Measurements from ENCODE around the gene ACTA2.

Gene ACTA2

GRCh38 chr10:88901206-88901983 is 51.2 kb downstream of the ACTA2 start:
- Histone ChIP-seq H3K36me3 (ENCODE audit: insufficient read depth, low read length) (no peaks in the 10 kb centered on the region), H3K4me1 (ENCODE audit: insufficient read depth, low read length) (peaks cover 20% of the 10 kb centered on the region), H3K27me3 (ENCODE audit: control insufficient read depth in 1 of 2, insufficient read depth in 2 of 2, low read length in 2 of 2) (no peaks in the 10 kb centered on the region), H3K27ac (ENCODE audit: low read depth, low read length) (peak overlapping the region; percentile 14), H3K4me3 (ENCODE audit: low read depth in 1 of 2, low read length in 2 of 2) (no peak overlapping the region), H3K9me3 (ENCODE audit: low read length) (no peaks in the 10 kb centered on the region), H3K9ac (ENCODE audit: low read length) (no peak overlapping the region)

GRCh38 chr10:88899886-88900285 is 52.7 kb downstream of the ACTA2 start:
- no peaks in the 10 kb centered on the region for H3K36me3 ChIP-seq (ENCODE audit: insufficient read depth, low read length)
- H3K9me3 ChIP-seq (ENCODE audit: low read length): no peaks in the 10 kb centered on the region
- H3K27ac ChIP-seq (ENCODE audit: low read depth, low read length): no peak overlapping the region
- no peaks in the 10 kb centered on the region for H3K27me3 ChIP-seq (ENCODE audit: control insufficient read depth in 1 of 2, insufficient read depth in 2 of 2, low read length in 2 of 2)
- H3K4me1 ChIP-seq (ENCODE audit: insufficient read depth, low read length): peaks cover 23% of the 10 kb centered on the region
- no peak overlapping the region for H3K4me3 ChIP-seq (ENCODE audit: low read depth in 1 of 2, low read length in 2 of 2)
- no peak overlapping the region for H3K9ac ChIP-seq (ENCODE audit: low read length)

GRCh38 chr10:88898727-88899126 is 53.8 kb downstream of the ACTA2 start:
- peaks cover 23% of the 10 kb centered on the region for H3K4me1 ChIP-seq (ENCODE audit: insufficient read depth, low read length)
- H3K9me3 ChIP-seq (ENCODE audit: low read length): no peaks in the 10 kb centered on the region
- H3K36me3 ChIP-seq (ENCODE audit: insufficient read depth, low read length): no peaks in the 10 kb centered on the region
- H3K27ac ChIP-seq (ENCODE audit: low read depth, low read length): no peak overlapping the region
- H3K4me3 ChIP-seq (ENCODE audit: low read depth in 1 of 2, low read length in 2 of 2): no peak overlapping the region
- H3K9ac ChIP-seq (ENCODE audit: low read length): no peak overlapping the region
- H3K27me3 ChIP-seq (ENCODE audit: control insufficient read depth in 1 of 2, insufficient read depth in 2 of 2, low read length in 2 of 2): no peaks in the 10 kb centered on the region

- H3K4me1 ChIP-seq (ENCODE audit: insufficient read depth, low read length): peaks cover 23% of the 10 kb centered on the region
These were observed 55.3 kb downstream of the ACTA2 start for GRCh38 chr10:88896994-88897853.

GRCh38 chr10:88896372-88896993 is 56.1 kb downstream of the ACTA2 start:
- H3K4me1 ChIP-seq (ENCODE audit: insufficient read depth, low read length): peaks cover 23% of the 10 kb centered on the region
- H3K9me3 ChIP-seq (ENCODE audit: low read length): no peaks in the 10 kb centered on the region
- H3K36me3 ChIP-seq (ENCODE audit: insufficient read depth, low read length): no peaks in the 10 kb centered on the region
- no peak overlapping the region for H3K9ac ChIP-seq (ENCODE audit: low read length)
- no peak overlapping the region for H3K4me3 ChIP-seq (ENCODE audit: low read depth in 1 of 2, low read length in 2 of 2)
- H3K27me3 ChIP-seq (ENCODE audit: control insufficient read depth in 1 of 2, insufficient read depth in 2 of 2, low read length in 2 of 2): no peaks in the 10 kb centered on the region
- no peak overlapping the region for H3K27ac ChIP-seq (ENCODE audit: low read depth, low read length)

More at GRCh38 chr10:88896994-88897853, 55.3 kb downstream of the ACTA2 start:
- Histone ChIP-seq H3K27me3 (ENCODE audit: control insufficient read depth in 1 of 2, insufficient read depth in 2 of 2, low read length in 2 of 2) (no peaks in the 10 kb centered on the region), H3K36me3 (ENCODE audit: insufficient read depth, low read length) (no peaks in the 10 kb centered on the region), H3K9me3 (ENCODE audit: low read length) (no peaks in the 10 kb centered on the region), H3K4me3 (ENCODE audit: low read depth in 1 of 2, low read length in 2 of 2) (no peak overlapping the region), H3K9ac (ENCODE audit: low read length) (no peak overlapping the region), H3K27ac (ENCODE audit: low read depth, low read length) (no peak overlapping the region)

GRCh38 chr10:88895250-88895649 is 57.3 kb downstream of the ACTA2 start:
- Histone ChIP-seq H3K9ac (ENCODE audit: low read length) (no peak overlapping the region), H3K4me3 (ENCODE audit: low read depth in 1 of 2, low read length in 2 of 2) (no peak overlapping the region), H3K27ac (ENCODE audit: low read depth, low read length) (no peak overlapping the region), H3K27me3 (ENCODE audit: control insufficient read depth in 1 of 2, insufficient read depth in 2 of 2, low read length in 2 of 2) (no peaks in the 10 kb centered on the region), H3K9me3 (ENCODE audit: low read length) (no peaks in the 10 kb centered on the region), H3K36me3 (ENCODE audit: insufficient read depth, low read length) (no peaks in the 10 kb centered on the region), H3K4me1 (ENCODE audit: insufficient read depth, low read length) (peaks cover 18% of the 10 kb centered on the region)

- no peaks in the 10 kb centered on the region for H3K27me3 ChIP-seq (ENCODE audit: control insufficient read depth in 1 of 2, insufficient read depth in 2 of 2, low read length in 2 of 2)
- no peak overlapping the region for H3K9ac ChIP-seq (ENCODE audit: low read length)
- no peaks in the 10 kb centered on the region for H3K9me3 ChIP-seq (ENCODE audit: low read length)
- no peak overlapping the region for H3K27ac ChIP-seq (ENCODE audit: low read depth, low read length)
- no peak overlapping the region for H3K4me3 ChIP-seq (ENCODE audit: low read depth in 1 of 2, low read length in 2 of 2)
- H3K36me3 ChIP-seq (ENCODE audit: insufficient read depth, low read length): no peaks in the 10 kb centered on the region
- H3K4me1 ChIP-seq (ENCODE audit: insufficient read depth, low read length): peaks cover 18% of the 10 kb centered on the region
These were observed 59.0 kb downstream of the ACTA2 start for GRCh38 chr10:88893611-88894010.

GRCh38 chr10:88892222-88892967 is 60.2 kb downstream of the ACTA2 start:
- no peaks in the 10 kb centered on the region for H3K9me3 ChIP-seq (ENCODE audit: low read length)
- H3K27ac ChIP-seq (ENCODE audit: low read depth, low read length): no peak overlapping the region
- H3K27me3 ChIP-seq (ENCODE audit: control insufficient read depth in 1 of 2, insufficient read depth in 2 of 2, low read length in 2 of 2): no peaks in the 10 kb centered on the region
- no peak overlapping the region for H3K9ac ChIP-seq (ENCODE audit: low read length)
- no peak overlapping the region for H3K4me3 ChIP-seq (ENCODE audit: low read depth in 1 of 2, low read length in 2 of 2)
- no peaks in the 10 kb centered on the region for H3K36me3 ChIP-seq (ENCODE audit: insufficient read depth, low read length)
- H3K4me1 ChIP-seq (ENCODE audit: insufficient read depth, low read length): peaks cover 13% of the 10 kb centered on the region

GRCh38 chr10:88890681-88891381 is 61.7 kb downstream of the ACTA2 start:
- Histone ChIP-seq H3K27me3 (ENCODE audit: control insufficient read depth in 1 of 2, insufficient read depth in 2 of 2, low read length in 2 of 2) (no peaks in the 10 kb centered on the region), H3K9ac (ENCODE audit: low read length) (no peak overlapping the region), H3K4me3 (ENCODE audit: low read depth in 1 of 2, low read length in 2 of 2) (no peak overlapping the region), H3K36me3 (ENCODE audit: insufficient read depth, low read length) (no peaks in the 10 kb centered on the region), H3K9me3 (ENCODE audit: low read length) (no peaks in the 10 kb centered on the region), H3K27ac (ENCODE audit: low read depth, low read length) (no peak overlapping the region), H3K4me1 (ENCODE audit: insufficient read depth, low read length) (no peaks in the 10 kb centered on the region)

- Histone ChIP-seq H3K27me3 (ENCODE audit: control insufficient read depth in 1 of 2, insufficient read depth in 2 of 2, low read length in 2 of 2) (no peaks in the 10 kb centered on the region), H3K36me3 (ENCODE audit: insufficient read depth, low read length) (no peaks in the 10 kb centered on the region), H3K9ac (ENCODE audit: low read length) (no peak overlapping the region), H3K4me1 (ENCODE audit: insufficient read depth, low read length) (no peaks in the 10 kb centered on the region), H3K27ac (ENCODE audit: low read depth, low read length) (no peak overlapping the region), H3K4me3 (ENCODE audit: low read depth in 1 of 2, low read length in 2 of 2) (no peak overlapping the region), H3K9me3 (ENCODE audit: low read length) (no peaks in the 10 kb centered on the region)
These were observed 62.8 kb downstream of the ACTA2 start for GRCh38 chr10:88889559-88890337.

All from muscle layer of colon (tissue), 2 donors.